Panc1 (cell line): ENCODE results near the gene HOXD11. TPM values are rescaled to one million over a fixed set of nuclear protein-coding genes. Genes with fewer than 3 reads are reported as not detected.

Experiments used
- ATAC-seq: fragments of 200-7000 bp; cut with Tn5 transposase; 2 replicates; pipeline ENCODE4 v1.9.1; 2020; ENCODE audit warnings: mild to moderate bottlenecking, moderate library complexity
- BruUV-seq: library from RNA; stranded (reverse); fragments of 400-500 nt; replicated peaks from 2 replicates; lab custom pipeline; 2021; lab: Mats Ljungman, UMichigan
- CTCF ChIA-PET: fragments of 300-600 bp; sonication (Branson Sonifier 250); formaldehyde crosslinking; loops from one replicate; lab custom pipeline; 2022; ENCODE audit warnings: antibody characterized with exemption; lab: Charles Lee
- POLR2A ChIA-PET: fragments of 300-600 bp; sonication (Branson Sonifier 250); formaldehyde crosslinking; loops from one replicate; lab custom pipeline; 2022; ENCODE audit warnings: antibody characterized with exemption; lab: Charles Lee
- DNase-seq: peaks from one replicate; pipeline ENCODE4 v3.0.0-alpha.2; 2010; ENCODE audit warnings: low read depth, low spot score
- H3K27ac ChIP-seq: 2 replicates; pipeline ENCODE4 v1.5.1; 2011; ENCODE audit warnings: mild to moderate bottlenecking, low read length, inconsistent platforms
- H3K27me3 ChIP-seq: fragments of 200-500 bp; sonication (Bioruptor generic); 2 replicates; pipeline ENCODE4 v1.6.0; 2014; ENCODE audit warnings: low read length, inconsistent platforms; ENCODE audit not compliant: control insufficient read depth, insufficient read depth
- H3K36me3 ChIP-seq: fragments of 200-500 bp; sonication (Bioruptor generic); 2 replicates; pipeline ENCODE4 v1.5.1; 2014; ENCODE audit warnings: inconsistent platforms, mild to moderate bottlenecking, low read length, moderate library complexity; ENCODE audit not compliant: control insufficient read depth, insufficient read depth
- H3K4me1 ChIP-seq: 2 replicates; pipeline ENCODE4 v1.5.1; 2011; ENCODE audit warnings: inconsistent platforms, mild to moderate bottlenecking, low read length, moderate library complexity; ENCODE audit not compliant: control insufficient read depth, insufficient read depth
- H3K4me3 ChIP-seq, 2 experiments: 2 replicates each; pipeline ENCODE4 v1.5.1; 2011 to 2012; ENCODE audit warnings: low read depth in 2 of 2, low read length in 2 of 2, mild to moderate bottlenecking in 2 of 2, inconsistent platforms in 1 of 2, moderate library complexity in 1 of 2
- H3K9me3 ChIP-seq: fragments of 200-500 bp; sonication (Bioruptor generic); 2 replicates; pipeline ENCODE4 v1.5.1; 2014; ENCODE audit warnings: low read depth, mild to moderate bottlenecking, inconsistent platforms, low read length, moderate library complexity; ENCODE audit not compliant: control insufficient read depth, insufficient read depth
- CTCF ChIP-seq: fragments of 450-650 bp; IDR thresholded peaks from 2 replicates; pipeline ENCODE4 v1.5.1; 2017; ENCODE audit warnings: mild to moderate bottlenecking
- POLR2AphosphoS5 ChIP-seq: IDR thresholded peaks from 2 replicates; pipeline ENCODE4 v1.6.1; 2012; ENCODE audit warnings: mild to moderate bottlenecking, low read depth, low read length, moderate library complexity
- REST ChIP-seq, 2 experiments: IDR thresholded peaks; 2 replicates each; pipeline ENCODE4 v1.6.1; 2011 to 2012; ENCODE audit warnings: low read depth in 2 of 2, control low read depth in 1 of 2, low read length in 1 of 2, mild to moderate bottlenecking in 1 of 2, moderate library complexity in 1 of 2; ENCODE audit not compliant: insufficient read depth in 1 of 2
- SIN3A ChIP-seq: IDR thresholded peaks from 2 replicates; pipeline ENCODE4 v1.6.1; 2012; ENCODE audit warnings: low read depth, mild to moderate bottlenecking, low read length, moderate library complexity, borderline replicate concordance; ENCODE audit not compliant: insufficient read depth
- TCF7L2 ChIP-seq: IDR thresholded peaks from 2 replicates; pipeline ENCODE4 v1.6.1; 2011; ENCODE audit warnings: mild to moderate bottlenecking, low read depth, low read length, inconsistent platforms
- in situ Hi-C: cut with HindIII; loops from 2 replicates; pipeline ENCODE4 v1.10.0; 2016; ENCODE audit warnings: low sequenced_read_pairs, low pct_unique_long_range_greater_than_20kb
- intact Hi-C: fragments of 100-400 bp; cut with micrococcal nuclease; formaldehyde crosslinking; loops from one replicate; pipeline ENCODE4 v1.10.0; 2022; ENCODE audit not compliant: unreplicated experiment
- total RNA-seq: library from RNA; stranded (reverse); gene quantifications from one replicate; pipeline ENCODE4 v1.2.1, GENCODE V29; 2021; ENCODE audit not compliant: unreplicated experiment

HOXD11 gene
- total RNA-seq, 1 experiment from 2014 or later = 0.49 TPM

GRCh38 chr2:176127774-176128072, 20.6 kb downstream of the HOXD11 start:
- H3K4me3 ChIP-seq = no peak overlapping the region
- no peaks in the 10 kb centered on the region for H3K36me3 ChIP-seq
- no peak for ATAC-seq
- no TSS peak for BruUV-seq
- CTCF ChIA-PET = interaction anchor here (0.6 kb wide), 1 partner anchor 64 kb away, joined by 6 read pairs; no protein-coding TSS in a partner anchor
- no peak overlapping the region for H3K27ac ChIP-seq
- in situ Hi-C loops = no loop called here
- TF ChIP-seq REST (IDR thresholded peaks at IDR 0.05; ENCODE audit: insufficient read depth in 1 of 2, low read depth in 2 of 2, low read length in 1 of 2) = no peak
- no peak for TF ChIP-seq SIN3A
- TF ChIP-seq TCF7L2 = no peak
- no peak for TF ChIP-seq CTCF
- TF ChIP-seq POLR2AphosphoS5 = no peak
- H3K27me3 ChIP-seq = no peaks in the 10 kb centered on the region
- POLR2A ChIA-PET = no interaction called here
- intact Hi-C loops = loop anchor here (2.0 to 10.0 kb wide), 5 partner anchors 511 to 1035 kb away; no protein-coding TSS in a partner anchor
- H3K4me1 ChIP-seq = peaks cover 7% of the 10 kb centered on the region
- DNase-seq = no peak
- H3K9me3 ChIP-seq = no peaks in the 10 kb centered on the region

GRCh38 chr2:176128172-176128981, 21.3 kb downstream of the HOXD11 start:
- CTCF ChIA-PET = interaction anchor here (0.6 kb wide), 2 partner anchors 63 to 425 kb away, joined by 3 to 6 read pairs; no protein-coding TSS in a partner anchor
- H3K27ac ChIP-seq = no peak overlapping the region
- no peak overlapping the region for H3K4me3 ChIP-seq
- H3K4me1 ChIP-seq = peaks cover 13% of the 10 kb centered on the region
- no TSS peak for BruUV-seq
- no peak for ATAC-seq
- no peak for DNase-seq
- H3K9me3 ChIP-seq = no peaks in the 10 kb centered on the region
- intact Hi-C loops (loop anchor here (5.0 to 10.0 kb wide), 4 partner anchors 524 to 1034 kb away; no protein-coding TSS in a partner anchor), in situ Hi-C loops (no loop called here)
- H3K27me3 ChIP-seq = no peaks in the 10 kb centered on the region
- TF ChIP-seq SIN3A = no peak
- no peak for TF ChIP-seq CTCF
- no peak for TF ChIP-seq POLR2AphosphoS5
- no peak for TF ChIP-seq TCF7L2
- TF ChIP-seq REST (IDR thresholded peaks at IDR 0.05; ENCODE audit: insufficient read depth in 1 of 2, low read depth in 2 of 2, low read length in 1 of 2) = no peak
- H3K36me3 ChIP-seq = no peaks in the 10 kb centered on the region
- POLR2A ChIA-PET = no interaction called here
